GM12872 (cell line): ENCODE results near the gene KCNH1.

Source experiments
- CTCF ChIP-seq: IDR thresholded peaks from 3 replicates; pipeline ENCODE4 v1.5.1; 2011; ENCODE audit warnings: low read depth, mild to moderate bottlenecking, low read length, moderate library complexity; ENCODE audit not compliant: insufficient read depth

KCNH1 gene

GRCh38 chr1:210738256-210738655, 395.7 kb downstream of the KCNH1 start:
- TF ChIP-seq CTCF, result no peak

GRCh38 chr1:210736713-210737112, 397.2 kb downstream of the KCNH1 start:
- TF ChIP-seq CTCF, result no peak

- no peak for TF ChIP-seq CTCF
Measured at GRCh38 chr1:210731597-210731996, 402.4 kb downstream of the KCNH1 start.

- TF ChIP-seq CTCF, result no peak
Measured at GRCh38 chr1:210731193-210731592, 402.8 kb downstream of the KCNH1 start.

GRCh38 chr1:210730023-210730422, 403.9 kb downstream of the KCNH1 start:
- TF ChIP-seq CTCF, result no peak

GRCh38 chr1:210728437-210729149, 405.4 kb downstream of the KCNH1 start:
- no peak for TF ChIP-seq CTCF

- no peak for TF ChIP-seq CTCF
Measured at GRCh38 chr1:210727709-210728108, 406.2 kb downstream of the KCNH1 start.
